ENCODE results near the gene RBPMS2.

DNA sequence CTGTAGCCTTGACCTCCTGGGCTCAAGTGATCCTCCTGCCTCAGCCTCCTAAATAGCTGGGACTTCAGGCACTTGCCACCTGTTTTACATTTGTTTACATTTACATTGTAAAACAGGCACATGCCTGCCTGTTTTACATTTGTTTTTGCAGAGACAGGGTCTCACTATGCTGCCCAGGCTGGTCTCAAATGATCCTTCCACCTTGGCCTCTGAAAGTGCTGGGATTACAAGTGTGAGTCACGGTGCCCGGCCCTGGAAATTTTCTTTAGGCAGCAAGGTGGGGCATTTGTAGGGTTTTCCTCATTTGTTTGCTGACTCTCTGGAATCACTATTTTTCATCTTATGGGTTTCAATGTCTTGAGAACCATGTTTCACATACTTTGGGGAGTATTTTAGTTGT lies 25.1 kb upstream of the RBPMS2 start:
- TF ChIP-seq, protein P1, sequence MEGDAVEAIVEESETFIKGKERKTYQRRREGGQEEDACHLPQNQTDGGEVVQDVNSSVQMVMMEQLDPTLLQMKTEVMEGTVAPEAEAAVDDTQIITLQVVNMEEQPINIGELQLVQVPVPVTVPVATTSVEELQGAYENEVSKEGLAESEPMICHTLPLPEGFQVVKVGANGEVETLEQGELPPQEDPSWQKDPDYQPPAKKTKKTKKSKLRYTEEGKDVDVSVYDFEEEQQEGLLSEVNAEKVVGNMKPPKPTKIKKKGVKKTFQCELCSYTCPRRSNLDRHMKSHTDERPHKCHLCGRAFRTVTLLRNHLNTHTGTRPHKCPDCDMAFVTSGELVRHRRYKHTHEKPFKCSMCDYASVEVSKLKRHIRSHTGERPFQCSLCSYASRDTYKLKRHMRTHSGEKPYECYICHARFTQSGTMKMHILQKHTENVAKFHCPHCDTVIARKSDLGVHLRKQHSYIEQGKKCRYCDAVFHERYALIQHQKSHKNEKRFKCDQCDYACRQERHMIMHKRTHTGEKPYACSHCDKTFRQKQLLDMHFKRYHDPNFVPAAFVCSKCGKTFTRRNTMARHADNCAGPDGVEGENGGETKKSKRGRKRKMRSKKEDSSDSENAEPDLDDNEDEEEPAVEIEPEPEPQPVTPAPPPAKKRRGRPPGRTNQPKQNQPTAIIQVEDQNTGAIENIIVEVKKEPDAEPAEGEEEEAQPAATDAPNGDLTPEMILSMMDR (tag by site-specific recombination; IDR thresholded peaks at IDR 0.05) = no peak
- TF ChIP-seq, protein P2, sequence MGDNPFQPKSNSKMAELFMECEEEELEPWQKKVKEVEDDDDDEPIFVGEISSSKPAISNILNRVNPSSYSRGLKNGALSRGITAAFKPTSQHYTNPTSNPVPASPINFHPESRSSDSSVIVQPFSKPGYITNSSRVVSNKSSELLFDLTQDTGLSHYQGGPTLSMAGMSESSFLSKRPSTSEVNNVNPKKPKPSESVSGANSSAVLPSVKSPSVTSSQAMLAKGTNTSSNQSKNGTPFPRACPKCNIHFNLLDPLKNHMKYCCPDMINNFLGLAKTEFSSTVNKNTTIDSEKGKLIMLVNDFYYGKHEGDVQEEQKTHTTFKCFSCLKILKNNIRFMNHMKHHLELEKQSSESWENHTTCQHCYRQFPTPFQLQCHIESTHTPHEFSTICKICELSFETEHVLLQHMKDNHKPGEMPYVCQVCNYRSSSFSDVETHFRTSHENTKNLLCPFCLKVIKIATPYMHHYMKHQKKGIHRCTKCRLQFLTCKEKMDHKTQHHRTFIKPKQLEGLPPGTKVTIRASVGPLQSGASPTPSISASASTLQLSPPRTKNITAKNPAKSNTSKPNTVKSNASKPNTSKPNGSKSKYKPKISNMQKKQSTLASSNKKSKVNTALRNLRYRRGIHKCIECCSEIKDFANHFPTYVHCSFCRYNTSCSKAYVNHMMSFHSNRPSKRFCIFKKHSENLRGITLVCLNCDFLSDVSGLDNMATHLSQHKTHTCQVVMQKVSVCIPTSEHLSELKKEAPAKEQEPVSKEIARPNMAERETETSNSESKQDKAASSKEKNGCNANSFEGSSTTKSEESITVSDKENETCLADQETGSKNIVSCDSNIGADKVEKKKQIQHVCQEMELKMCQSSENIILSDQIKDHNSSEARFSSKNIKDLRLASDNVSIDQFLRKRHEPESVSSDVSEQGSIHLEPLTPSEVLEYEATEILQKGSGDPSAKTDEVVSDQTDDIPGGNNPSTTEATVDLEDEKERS (tag by site-specific recombination; IDR thresholded peaks at IDR 0.05) = no peak
- TF ChIP-seq, protein P3, sequence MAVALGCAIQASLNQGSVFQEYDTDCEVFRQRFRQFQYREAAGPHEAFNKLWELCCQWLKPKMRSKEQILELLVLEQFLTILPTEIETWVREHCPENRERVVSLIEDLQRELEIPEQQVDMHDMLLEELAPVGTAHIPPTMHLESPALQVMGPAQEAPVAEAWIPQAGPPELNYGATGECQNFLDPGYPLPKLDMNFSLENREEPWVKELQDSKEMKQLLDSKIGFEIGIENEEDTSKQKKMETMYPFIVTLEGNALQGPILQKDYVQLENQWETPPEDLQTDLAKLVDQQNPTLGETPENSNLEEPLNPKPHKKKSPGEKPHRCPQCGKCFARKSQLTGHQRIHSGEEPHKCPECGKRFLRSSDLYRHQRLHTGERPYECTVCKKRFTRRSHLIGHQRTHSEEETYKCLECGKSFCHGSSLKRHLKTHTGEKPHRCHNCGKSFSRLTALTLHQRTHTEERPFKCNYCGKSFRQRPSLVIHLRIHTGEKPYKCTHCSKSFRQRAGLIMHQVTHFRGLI (tag by site-specific recombination; IDR thresholded peaks at IDR 0.05) = no peak
- TF ChIP-seq ZNF521 (tag by site-specific recombination; IDR thresholded peaks at IDR 0.05) = no peak
- no peak for TF ChIP-seq TCF7L2 (IDR thresholded peaks at IDR 0.05; ENCODE audit: borderline replicate concordance, low read depth, low read length)
- TF ChIP-seq ZNF140 (tag by site-specific recombination; IDR thresholded peaks at IDR 0.05) = no peak
- no peak for TF ChIP-seq ZNF184 (tag by site-specific recombination; IDR thresholded peaks at IDR 0.05)
- TF ChIP-seq, protein P4, sequence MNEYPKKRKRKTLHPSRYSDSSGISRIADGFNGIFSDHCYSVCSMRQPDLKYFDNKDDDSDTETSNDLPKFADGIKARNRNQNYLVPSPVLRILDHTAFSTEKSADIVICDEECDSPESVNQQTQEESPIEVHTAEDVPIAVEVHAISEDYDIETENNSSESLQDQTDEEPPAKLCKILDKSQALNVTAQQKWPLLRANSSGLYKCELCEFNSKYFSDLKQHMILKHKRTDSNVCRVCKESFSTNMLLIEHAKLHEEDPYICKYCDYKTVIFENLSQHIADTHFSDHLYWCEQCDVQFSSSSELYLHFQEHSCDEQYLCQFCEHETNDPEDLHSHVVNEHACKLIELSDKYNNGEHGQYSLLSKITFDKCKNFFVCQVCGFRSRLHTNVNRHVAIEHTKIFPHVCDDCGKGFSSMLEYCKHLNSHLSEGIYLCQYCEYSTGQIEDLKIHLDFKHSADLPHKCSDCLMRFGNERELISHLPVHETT (tag by site-specific recombination; IDR thresholded peaks at IDR 0.05) = no peak
- no peak for TF ChIP-seq ZNF16 (tag by site-specific recombination; IDR thresholded peaks at IDR 0.05; ENCODE audit: low read depth)
- no peak for TF ChIP-seq ZNF561 (tag by site-specific recombination; IDR thresholded peaks at IDR 0.05; ENCODE audit: borderline replicate concordance)
